HG03571 (cell line): ENCODE results near the gene LDLRAD4.
"Not testable (repeated sequence)": the region's sequence is repeated elsewhere in the genome, so short reads cannot be mapped to it uniquely, and the experiment has no call there.

ENCODE experiments used
- ATAC-seq: cut with Tn5 transposase; IDR thresholded peaks from one replicate; pipeline ENCODE4 v1.9.1; 2021; ENCODE audit not compliant: unreplicated experiment

Gene LDLRAD4

DNA sequence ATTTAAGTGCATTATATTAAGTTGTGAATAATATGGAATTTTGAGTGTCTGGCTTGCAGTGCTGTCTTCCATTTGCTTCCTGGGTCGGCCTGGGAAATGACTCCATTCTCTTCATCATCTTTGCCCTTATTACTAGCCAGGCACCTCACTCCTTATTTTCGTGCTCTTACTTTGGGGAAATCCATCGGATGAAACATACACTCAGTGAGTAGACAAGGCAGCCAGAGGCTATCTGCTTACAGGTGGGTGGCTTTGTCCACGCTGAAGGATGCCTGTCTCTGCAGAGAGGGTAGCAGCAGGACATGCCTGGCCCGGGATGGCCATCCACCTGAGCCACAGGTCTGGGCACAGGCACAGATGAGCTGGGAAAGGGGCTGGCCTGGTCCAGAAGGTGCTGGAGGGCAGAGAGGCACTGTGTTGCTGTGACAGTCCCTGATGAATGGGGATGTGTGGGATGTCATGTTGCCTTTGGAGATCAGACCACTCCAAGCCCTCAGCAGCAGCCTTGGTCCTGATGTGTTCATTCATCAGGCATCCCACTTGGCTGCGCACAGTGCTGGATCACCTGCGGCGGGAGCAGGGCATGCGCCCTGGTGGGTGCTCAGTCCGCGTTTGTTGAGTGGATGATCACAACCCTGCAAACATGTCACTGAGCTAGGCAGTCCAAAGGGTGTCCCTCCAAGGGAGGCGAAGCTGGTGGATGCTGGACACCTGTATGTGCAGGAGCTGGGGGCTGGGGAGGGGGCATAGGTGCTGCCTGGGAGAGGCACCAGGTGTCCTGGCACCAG lies 236.0 kb downstream of the LDLRAD4 start:
- ATAC-seq, result no peak

DNA sequence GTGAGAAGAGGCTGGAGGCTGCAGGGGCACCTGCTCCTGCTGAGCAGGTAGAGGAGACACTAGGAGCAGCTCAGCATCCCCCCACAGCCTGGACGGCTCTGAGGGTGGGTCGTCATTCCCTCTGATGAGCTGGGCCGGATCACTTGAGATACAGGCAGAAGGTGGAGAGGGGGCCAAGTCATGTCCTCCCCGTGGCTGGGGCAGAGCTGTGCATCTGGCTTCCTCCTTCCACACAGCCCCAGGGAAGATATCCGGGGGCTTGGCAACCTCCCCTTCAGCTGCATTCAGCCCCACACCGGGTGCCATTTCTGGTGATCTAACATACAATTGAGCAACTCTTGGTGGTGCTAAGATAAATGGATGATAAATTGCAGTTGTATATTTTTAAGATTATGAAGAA lies 236.9 kb downstream of the LDLRAD4 start:
- ATAC-seq, result no peak

DNA sequence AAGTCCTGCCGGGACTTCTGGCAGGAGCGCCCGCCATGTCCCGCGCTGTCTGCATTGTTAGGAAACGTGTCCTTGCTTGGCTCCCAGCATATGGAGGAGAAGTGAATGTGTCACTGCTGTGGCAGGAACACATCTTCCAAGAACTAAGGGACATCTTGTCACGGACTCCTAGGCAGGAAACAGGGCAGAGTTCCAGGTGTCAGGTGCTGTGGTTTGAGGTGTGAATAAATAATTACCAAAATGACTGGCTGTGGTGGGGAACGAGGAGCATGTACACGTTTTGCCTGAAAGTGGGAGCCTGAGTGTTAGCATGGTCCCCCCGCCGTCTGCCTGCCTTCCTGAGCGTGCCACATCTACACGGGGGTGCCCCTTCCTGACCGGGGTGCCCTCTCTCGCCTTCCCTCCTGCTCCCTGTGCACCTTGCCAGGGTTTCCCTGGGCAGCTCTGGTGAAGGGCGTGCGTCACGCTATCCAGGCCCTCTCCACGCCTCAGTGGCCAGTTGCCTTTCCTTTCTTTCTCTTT lies 237.5 kb downstream of the LDLRAD4 start:
- ATAC-seq, result no peak

DNA sequence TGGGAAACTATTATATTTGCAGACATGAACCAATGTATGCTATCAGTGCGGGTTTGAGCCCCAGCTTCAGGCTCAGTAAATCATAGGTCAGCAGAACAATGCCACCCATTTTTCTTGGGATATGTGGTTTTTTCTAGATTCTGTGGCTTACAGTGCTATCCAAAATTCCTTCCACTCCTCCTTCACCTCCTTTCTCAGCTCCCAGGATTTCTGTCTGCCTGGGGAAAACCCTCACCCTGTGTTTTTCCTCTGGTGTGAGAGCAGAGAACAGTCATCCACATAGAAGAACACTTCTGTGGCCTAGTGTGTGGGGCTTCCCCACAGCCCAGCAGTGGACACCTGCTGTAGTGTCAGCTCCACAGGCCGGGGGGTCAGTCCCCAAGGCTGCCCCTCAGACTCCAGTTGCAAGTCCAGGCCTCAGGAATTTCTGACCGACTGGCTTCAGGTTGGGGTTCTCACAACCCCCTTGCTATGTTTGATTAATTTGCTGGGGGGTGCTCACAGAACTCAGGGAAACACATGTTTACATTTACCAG lies 238.2 kb downstream of the LDLRAD4 start:
- no peak for ATAC-seq

DNA sequence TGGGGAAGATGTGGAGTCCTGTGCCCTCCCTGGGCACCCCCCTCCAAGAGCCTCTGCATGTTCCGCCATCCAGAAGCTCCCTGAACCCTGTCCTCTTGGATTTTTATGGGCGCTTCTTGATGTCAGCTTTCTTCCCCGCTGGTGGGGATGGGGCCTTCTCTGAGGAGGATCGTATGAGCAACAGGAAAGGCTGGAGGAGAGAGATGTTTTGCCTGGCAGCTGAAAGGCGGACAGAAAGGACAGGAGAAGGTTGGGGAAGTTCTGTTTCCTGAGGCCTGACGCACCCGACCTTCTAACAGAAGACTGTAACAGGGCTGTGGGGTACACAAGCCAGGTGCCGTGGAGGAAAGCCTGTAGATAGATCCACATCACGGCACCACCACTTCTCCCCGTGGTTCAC lies 238.8 kb downstream of the LDLRAD4 start:
- no peak for ATAC-seq

DNA sequence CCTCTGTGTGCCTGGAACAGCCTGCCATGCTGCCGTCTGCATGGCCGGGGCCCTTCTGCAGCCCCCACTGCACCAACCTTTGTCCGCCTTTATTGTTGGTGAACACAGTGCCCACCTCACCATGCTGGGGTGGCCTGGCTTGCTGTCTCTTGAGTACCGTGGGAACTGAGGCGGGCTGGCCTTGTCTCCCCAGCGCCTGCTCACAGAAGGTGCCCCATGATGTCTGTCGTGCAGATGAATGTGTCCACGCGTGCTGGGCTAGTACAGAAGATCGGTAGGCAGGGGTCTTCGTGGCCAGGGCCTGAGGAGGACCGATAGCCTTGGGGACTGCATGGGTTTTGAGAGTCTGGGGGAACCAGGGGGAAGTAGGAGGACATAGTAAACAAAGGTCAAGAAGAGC lies 242.4 kb downstream of the LDLRAD4 start:
- ATAC-seq, result no peak

DNA sequence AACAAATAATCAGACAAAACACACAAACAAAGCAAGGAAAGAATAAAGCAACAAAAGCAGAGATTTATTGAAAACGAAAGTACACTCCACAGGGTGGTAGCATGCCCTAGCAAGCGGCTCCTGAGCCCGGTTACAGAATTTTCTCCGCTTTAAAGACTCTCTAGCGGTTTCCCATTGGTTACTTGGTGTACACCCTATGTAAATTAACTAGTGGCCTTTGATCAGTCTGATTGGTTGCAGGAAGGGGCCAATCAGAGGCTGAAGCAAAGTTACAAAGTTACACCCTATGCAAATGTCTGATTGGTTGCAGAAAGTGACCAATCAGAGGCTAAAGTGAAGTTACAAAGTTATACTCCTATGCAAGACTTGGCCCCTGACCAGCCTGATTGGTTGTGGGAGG lies 242.9 kb downstream of the LDLRAD4 start:
- ATAC-seq, result no peak

DNA sequence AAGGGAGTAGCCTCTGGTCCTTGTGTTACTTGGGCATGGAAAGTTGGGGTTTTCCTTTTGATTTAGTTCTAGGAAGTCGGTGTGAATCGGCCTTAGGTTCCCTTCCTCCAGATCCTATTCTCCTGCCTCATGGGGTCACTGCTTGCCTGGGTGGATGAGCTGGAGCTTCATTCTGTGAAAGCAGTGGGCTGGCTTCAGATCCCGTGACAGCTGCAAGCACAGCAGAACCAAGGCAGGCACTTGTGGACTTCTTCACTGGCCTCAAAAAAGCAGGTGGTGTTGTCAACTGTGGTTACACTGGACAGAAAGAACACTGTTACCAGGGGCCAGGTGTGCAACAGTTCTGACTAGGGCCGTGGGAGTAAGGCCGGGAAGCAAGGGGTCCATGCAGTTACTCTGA lies 243.4 kb downstream of the LDLRAD4 start:
- no peak for ATAC-seq

DNA sequence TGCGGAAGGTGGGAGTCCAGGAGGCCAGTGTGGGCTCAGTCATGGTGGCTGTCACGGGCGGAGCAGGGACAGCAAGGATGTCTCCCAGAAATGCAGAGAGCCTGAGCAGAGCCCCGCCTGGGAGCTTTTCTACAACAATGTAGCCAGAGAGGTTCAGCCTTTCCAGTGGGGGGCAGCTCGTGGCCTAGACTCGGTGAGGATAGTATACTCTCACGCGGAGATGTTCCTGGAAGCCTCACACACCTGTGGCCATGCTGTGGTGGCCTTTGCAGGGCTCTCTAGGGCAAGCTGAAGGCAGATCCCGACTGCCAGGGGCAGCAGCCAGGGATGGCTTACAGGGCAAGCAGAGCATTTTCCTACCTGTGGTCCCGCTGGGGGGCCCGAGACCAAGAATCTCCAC lies 244.1 kb downstream of the LDLRAD4 start:
- ATAC-seq, result no peak

DNA sequence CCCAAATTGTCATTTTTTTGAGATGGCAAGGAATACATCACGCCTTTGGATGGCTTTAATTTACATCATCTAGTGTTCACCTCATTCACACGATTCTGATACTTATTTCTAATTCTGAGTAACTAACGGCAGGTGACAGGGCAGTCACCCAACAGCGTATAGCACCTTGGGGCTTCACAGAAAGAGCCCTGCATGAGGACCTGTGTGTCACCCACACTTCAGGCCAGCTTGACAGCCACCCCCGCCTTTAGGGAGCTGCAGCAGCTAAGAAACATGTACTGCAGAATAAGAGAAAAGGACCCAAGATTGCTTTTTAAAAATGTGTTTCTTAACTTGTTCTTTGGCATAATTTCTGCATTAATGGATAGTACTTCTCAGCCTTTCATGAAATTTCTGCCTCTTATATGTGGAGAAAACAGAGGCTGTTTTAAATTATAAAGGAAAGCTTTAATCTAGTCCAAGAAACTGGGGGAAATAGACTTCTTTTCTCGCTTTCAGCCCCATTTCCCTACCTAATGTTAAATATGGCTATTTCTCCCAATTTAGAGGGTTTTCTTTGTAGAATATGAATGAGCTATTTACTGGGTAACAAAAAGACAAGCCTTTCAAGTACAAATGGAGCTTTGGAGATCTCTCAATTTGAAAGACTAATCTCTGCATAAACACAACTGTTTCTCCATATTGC lies 245.1 kb downstream of the LDLRAD4 start:
- no peak for ATAC-seq

DNA sequence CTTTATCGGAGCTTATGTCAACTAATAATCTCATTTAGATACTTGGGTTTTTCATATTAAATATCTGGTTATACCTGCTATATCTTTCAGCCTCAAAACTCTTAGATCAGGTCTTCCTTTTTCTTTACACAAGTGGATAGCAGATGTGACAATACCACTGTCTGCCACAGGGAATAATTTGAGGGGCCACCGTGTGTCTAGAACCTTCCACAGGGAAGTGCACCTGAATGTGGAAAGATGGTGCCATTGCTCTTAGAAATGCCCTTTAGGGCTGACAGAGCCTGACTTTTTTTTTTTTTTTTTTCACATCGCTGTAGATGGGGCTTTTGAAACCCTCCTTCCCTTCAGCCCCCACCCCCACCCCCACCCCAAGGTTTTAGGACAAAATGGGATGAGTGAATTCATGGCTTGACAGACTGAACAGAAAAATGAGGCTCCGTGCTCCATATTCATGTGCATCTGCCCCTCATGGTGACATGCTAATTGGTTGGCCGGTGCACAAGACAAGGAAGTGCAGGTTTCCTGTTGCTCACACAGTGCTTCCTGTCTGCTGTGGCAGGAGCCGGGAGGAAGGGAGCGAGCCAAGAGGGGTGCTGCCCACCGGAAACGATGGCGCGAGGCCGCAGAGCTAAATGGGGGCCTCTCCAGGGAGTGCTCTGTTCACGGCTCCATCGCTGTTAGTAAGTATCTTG lies 246.0 kb downstream of the LDLRAD4 start:
- peak; percentile 96 for ATAC-seq

DNA sequence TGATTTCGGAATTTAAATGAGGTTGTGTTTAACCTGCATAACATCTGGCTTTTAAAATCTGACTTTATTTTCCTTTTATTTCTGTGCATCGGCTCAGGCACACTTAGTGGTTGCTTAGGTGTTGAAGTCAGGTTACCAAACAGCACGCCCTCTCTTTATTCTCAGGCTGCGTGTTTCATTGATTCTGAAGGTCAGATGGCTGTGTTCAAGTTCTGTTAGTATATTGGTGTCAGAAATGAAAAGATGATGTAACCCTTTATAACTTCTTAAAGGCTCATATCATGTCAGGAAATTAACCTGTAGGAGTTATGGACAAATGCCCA lies 246.5 kb downstream of the LDLRAD4 start:
- ATAC-seq, result no peak

DNA sequence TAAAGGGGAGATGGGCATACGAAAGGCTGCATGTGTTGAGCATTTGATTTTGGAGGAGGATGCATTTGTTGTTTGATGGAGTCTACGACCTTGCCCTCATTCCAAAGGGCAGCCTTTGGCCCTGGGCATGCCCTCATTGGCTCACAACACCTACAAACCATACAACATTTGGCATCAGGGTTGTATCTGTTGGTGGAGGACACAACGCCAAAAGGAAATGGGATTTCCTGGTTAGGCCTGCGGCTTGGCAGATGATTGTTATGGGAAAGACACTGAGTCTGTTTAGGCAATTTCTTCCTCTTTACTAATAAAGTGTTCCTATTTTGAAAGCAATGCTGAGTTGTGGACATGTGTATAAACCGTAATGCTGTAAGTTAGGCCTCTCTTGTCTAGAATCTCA lies 246.9 kb downstream of the LDLRAD4 start:
- ATAC-seq, result no peak

DNA sequence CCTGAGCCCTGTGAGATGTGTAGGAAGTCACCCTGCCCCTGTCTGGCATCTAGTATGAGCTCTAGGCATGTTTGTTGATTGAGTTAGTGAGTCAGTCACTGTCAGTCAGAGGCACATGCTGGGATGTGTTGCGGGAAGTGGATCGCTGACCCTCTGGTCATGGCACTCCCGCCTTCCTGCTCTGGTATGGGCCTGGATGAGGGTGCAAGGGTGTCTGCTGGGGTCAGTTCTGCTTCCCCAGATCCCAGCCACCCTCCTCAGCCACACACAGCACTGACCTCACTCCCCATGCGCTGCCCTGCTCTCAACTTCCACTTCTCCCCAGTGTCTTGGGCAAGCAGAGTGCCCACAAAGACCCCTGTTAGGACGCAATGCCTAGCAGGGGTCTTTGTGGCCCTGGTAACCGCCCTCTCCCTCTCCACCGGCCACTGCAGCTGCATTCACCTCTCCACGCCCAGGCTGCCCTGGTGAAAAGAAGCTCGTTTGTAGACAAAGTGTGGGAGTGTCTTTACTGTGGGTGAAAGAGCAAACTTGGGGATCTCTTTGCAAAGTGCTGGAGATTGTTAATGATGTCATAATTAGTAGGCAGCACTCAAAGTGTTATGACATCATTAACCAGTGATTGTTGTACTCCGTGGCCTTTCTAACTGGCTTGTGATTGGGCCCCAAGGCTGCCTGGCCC lies 252.1 kb downstream of the LDLRAD4 start:
- ATAC-seq, result no peak

DNA sequence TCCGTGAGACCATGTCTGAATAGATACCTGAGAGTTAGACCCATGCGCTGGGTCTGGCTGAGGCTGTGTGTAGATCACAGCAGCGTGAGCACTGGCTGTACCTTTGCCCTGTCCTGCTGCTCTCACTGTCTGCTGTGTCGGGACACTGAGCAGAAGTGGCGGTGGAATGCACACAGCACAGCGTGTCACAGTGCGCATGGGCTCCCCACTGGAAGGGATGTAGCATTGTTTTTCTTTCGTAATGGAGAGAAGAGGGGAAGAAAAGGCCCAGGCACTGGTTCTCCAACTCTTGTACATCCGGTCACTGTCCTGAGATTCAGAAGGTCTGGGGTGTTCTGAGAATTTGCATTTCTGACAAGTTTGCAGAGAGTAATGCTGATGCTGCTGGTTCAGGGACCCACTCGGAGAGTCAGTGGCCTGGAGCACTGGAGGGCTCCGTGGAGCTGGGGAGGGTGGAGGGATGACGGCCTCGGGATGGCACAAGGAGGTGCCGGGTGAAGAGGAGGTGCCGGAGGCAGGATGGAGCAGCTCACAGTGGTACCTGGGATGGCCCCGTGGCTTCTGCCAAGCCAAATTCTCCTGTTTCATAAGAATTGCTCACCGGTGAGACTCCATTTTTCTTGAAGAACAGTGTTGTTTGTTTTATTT lies 252.8 kb downstream of the LDLRAD4 start:
- ATAC-seq, result no peak

DNA sequence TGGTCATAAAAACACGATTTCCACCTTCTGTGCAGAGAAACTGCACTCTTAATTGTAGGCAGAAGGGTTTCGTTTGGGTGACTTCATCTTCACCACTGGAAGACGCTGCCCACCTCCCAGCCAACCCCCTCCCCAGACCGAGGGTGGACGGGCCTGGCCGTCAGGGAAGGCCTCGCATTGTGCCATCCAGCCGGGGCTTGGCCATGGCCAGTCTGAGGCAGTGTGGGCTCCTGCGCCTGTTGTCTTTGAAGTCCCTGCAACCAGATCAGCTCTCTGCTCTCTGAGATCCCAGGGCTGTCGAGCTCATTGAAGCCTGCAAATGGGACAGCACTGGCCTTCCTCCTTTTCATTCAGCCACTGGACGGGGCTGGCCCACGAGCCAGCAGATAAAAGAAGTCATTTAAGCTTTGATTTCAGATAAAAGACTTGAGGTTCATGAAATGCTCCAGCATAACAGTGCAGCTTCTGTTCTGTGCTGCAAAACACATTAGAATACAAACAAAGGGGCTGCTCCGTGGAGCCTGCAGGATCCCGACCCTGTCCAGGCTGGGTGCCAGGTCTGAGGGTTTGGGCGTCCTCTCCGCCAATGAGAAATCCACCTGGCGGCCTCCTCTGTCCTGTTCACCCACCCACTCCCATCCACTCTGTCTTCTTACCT lies 253.5 kb downstream of the LDLRAD4 start:
- ATAC-seq, result no peak

DNA sequence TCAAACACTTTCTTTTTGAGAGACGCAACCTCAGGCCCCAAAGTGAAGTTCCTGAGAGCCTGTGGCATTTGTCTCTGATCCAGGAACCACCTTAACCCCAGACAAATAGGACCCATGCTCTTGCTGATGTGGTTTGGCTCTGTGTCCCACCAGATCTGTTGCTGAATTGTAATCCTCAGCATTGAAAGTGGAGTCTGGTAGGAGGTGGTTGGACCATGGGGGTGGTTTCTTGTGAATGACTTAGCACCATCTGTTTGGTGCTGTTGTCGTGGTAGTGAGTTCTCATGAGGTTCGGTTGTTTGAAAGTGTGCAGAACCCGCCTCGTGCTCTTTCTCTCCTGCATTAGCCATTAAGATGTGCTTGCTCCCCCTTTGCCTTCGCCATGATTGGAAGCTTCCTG lies 255.2 kb downstream of the LDLRAD4 start:
- ATAC-seq, result no peak

DNA sequence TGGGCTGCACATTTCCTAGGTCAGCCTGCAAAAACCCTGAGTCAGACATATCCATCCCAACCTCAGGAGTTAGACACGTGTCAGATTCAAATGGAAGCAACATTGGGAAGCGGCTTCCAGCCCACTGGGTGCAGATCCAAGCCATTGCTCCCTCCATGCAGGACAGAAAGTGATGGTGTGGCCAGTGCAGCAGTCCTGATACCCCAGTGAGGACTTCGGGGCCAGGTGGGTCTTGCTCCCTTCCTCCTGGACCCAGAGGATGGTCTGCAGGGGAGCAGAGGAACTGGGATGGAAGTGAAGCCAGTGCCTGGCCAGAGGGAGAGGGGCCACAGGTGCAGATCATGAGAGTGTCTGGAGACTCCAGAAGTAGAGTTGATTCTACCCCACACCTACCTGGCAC lies 255.8 kb downstream of the LDLRAD4 start:
- ATAC-seq, result no peak

DNA sequence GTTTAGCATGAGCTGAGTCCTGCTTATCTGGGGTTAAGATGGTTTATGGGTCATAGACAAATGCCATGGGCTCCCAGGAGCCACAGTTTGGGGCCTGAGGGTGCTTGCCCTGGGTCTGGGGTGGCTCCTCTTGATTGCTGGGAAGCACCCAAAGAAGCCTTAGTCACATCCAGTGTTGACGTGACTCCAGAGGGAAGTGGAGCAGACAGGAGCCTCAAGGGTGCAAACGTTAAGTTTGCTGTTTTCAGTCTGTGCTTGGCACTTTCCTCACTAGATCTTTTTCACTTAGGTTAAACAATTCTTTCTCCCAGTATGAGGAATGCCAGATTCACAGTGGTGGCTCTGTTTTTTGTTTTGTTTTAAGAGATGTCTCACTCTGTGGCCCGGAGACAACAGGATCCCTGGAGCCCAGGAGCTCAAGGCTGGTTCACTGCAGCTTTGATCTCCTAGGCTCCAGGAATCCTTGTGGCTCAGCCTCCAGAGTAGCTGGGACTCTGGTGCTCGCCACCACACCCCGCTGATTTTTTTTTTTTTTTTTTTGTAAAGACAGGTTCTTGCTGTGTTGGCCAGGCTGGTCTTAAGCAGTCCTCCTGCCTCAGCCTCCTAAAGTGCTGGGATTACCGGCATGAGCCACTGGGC lies 256.5 kb downstream of the LDLRAD4 start:
- ATAC-seq, result no peak

DNA sequence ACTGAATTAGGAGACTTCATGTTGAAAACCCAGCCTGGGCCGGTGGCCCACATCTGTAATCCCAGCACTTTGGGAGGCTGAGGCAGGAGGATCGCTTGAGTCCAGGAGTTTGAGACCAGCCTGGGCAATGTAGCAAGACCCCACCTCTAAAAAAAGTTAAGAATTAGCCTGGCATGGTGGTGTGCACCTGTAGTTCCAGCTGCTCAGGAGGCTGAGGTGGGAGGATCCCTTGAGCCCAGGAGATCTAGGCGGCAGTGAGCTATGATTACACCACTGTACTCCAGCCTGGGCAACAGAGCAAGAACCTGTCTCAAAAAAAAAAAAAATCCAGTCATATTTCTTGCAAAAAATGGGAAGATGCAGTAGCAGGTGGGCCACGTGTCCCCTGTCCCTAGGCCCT lies 257.8 kb downstream of the LDLRAD4 start:
- ATAC-seq, result not testable (repeated sequence)
